PC-3 (cell line): Measurements from ENCODE around the gene PADI1.

Source experiments
- CTCF ChIP-seq: fragments of 300-600 bp; sonication (generic); conservative IDR thresholded peaks from 2 replicates; pipeline ENCODE4 v1.5.1; 2017; ENCODE audit warnings: antibody characterized with exemption, low read depth, mild to moderate bottlenecking, low read length
- EZH2 ChIP-seq: fragments of 300-600 bp; sonication (generic); IDR thresholded peaks from one replicate; pipeline ENCODE4 v1.6.1; 2017; ENCODE audit warnings: antibody characterized with exemption, mild to moderate bottlenecking, low read length; ENCODE audit not compliant: unreplicated experiment
- EZH2phosphoT487 ChIP-seq: fragments of 300-600 bp; sonication (generic); IDR thresholded peaks from 2 replicates; pipeline ENCODE4 v1.6.1; 2018; ENCODE audit warnings: mild to moderate bottlenecking, antibody characterized with exemption, low read length, borderline replicate concordance

GRCh38 chr1:17234405-17234804, 29.5 kb downstream of the PADI1 start:
- TF ChIP-seq CTCF (no peak), EZH2phosphoT487 (no peak), EZH2 (no peak)
